Measurements from ENCODE around the gene BLMH.

BLMH gene

DNA sequence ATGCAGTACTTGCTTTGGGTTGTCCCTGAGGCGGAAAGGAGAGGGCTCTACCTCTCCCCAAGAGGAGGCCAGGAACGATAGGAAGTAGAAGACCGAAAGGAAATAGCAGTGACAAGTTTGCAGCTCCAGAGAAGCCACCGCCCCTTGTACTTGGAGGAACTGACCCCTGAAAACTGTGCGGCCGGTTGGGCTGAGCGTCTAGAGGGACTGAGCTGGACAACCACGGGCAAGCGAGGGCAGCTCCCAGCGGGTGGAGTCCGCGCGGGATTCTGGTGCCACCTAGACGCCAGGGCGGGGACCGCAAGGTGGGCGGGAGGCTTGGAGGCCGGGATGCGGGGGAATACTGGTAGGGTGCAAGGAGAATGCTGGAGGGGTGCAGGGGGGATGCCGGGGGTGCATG, 55.0 kb downstream of the BLMH start:
- no peak for FAIRE-seq
- DNase-seq (ENCODE audit: insufficient read length, low spot score): no peak
- TF ChIP-seq, protein P1, sequence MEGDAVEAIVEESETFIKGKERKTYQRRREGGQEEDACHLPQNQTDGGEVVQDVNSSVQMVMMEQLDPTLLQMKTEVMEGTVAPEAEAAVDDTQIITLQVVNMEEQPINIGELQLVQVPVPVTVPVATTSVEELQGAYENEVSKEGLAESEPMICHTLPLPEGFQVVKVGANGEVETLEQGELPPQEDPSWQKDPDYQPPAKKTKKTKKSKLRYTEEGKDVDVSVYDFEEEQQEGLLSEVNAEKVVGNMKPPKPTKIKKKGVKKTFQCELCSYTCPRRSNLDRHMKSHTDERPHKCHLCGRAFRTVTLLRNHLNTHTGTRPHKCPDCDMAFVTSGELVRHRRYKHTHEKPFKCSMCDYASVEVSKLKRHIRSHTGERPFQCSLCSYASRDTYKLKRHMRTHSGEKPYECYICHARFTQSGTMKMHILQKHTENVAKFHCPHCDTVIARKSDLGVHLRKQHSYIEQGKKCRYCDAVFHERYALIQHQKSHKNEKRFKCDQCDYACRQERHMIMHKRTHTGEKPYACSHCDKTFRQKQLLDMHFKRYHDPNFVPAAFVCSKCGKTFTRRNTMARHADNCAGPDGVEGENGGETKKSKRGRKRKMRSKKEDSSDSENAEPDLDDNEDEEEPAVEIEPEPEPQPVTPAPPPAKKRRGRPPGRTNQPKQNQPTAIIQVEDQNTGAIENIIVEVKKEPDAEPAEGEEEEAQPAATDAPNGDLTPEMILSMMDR (IDR thresholded peaks at IDR 0.05; ENCODE audit: insufficient read depth, missing control alignments): no peak

DNA sequence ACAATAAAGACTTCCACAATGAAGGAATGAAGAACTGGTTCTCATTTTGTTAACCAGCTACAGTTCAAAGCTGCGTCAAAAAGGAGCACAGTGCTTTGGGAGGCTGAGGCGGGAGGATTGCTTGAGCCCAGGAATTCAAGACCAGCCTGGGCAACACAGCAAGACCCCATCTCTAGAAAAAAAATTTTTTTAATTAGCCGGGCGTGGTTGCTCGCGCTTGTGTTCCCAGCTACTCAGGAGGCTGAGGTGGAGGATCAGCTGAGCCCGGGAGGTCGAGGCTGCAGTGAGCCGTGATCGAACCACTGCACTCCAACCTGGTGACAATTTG, 55.5 kb downstream of the BLMH start:
- no peak for FAIRE-seq
- TF ChIP-seq, protein P1 (IDR thresholded peaks at IDR 0.05; ENCODE audit: insufficient read depth, missing control alignments): no peak
- no peak for DNase-seq (ENCODE audit: insufficient read length, low spot score)

DNA sequence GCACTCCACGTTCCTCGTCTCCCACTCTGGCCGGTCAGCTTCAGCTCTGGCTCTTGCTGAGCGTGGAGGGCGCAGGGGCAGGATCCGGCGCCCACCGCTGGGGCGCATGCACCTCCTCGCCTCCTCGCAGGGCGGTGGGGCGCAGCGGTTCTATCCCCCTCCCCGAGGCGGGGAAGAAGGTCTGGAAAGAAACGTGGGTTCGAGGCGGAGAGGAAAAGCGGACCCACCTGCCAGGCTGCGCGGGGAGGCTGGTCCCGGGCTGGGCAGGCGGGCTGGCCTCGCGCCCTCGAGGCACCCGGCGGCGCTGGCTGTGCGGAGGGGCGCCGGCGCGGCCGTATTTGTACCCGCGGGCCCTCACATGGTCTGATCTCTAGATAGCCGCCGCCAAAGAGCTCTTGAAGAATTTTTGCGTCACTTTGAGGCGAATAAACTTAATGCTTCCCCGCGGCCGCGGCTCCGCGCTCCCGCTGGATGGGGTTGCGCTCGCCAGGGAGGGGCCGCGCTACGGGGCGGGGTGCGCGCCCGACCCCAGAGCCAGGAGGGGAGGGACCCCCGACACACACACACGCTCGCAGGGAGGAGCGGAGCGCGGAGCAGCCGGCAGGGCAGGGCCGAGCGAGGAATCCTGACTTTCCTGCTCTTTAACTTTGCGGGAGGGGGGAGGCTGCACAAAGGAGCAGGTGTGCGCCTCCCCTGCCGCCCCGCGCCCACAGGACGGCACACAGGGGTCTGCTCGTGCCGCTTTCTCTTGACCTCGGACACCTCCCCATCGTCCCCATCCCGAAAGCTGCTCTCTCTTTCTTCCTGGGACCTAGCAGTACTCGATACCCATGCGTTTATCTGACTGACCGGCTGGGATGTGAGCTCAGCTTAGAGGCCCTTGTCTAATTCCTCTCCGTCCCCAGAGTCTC, 56.1 kb downstream of the BLMH start, which contains the start of gene SLC6A4:
Gene SLC6A4 (minus strand): TSS at position 312 of the 911 bp plus-strand sequence. CDS start 13,739 bp downstream, outside the sequence.
- DNase-seq (ENCODE audit: insufficient read length, low spot score) (no peak), FAIRE-seq (no peak)
- TF ChIP-seq, protein P1 (IDR thresholded peaks at IDR 0.05; ENCODE audit: insufficient read depth, missing control alignments): no peak

DNA sequence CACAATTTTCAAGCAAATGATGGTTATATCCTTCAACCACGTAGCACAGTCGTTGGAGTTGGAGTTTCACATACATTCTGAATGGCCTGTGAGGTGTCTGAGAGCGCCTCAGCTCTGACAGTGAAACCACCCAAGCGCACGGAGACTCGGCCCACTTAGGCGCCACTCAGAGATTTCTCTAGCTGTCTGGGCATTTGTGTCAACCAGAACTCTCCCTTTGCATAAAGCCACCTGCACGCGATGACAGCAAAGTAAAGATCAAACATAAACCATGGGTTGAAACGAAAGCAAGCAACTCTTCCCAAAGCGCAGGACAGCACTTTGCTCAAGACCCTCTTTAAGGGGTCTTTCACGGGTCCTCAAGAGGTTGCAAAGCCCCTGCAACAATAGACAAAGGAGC, 56.8 kb downstream of the BLMH start:
- no peak for FAIRE-seq
- TF ChIP-seq, protein P1 (IDR thresholded peaks at IDR 0.05; ENCODE audit: insufficient read depth, missing control alignments): no peak
- DNase-seq (ENCODE audit: insufficient read length, low spot score): no peak

DNA sequence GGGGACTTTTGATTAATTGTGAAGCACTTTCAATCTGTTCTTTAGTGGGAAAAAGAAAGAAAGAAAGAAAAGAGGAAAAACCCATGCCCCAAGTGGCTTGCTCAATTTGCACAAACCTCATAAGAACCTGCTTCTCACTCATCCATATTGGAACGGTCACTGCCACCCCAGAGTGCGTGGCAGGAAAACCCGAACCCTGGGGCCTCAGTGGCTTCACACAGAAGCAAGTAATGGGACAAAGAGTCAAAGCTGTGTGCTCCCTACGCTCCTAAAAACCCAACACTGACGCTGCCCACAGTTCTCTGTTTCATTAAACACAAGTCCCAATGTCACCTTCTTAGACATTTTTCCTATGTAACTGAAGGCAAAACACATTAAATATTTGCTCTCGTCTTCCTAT, 57.4 kb downstream of the BLMH start:
- FAIRE-seq (no peak), DNase-seq (ENCODE audit: insufficient read length, low spot score) (no peak)
- TF ChIP-seq, protein P1 (IDR thresholded peaks at IDR 0.05; ENCODE audit: insufficient read depth, missing control alignments): no peak

DNA sequence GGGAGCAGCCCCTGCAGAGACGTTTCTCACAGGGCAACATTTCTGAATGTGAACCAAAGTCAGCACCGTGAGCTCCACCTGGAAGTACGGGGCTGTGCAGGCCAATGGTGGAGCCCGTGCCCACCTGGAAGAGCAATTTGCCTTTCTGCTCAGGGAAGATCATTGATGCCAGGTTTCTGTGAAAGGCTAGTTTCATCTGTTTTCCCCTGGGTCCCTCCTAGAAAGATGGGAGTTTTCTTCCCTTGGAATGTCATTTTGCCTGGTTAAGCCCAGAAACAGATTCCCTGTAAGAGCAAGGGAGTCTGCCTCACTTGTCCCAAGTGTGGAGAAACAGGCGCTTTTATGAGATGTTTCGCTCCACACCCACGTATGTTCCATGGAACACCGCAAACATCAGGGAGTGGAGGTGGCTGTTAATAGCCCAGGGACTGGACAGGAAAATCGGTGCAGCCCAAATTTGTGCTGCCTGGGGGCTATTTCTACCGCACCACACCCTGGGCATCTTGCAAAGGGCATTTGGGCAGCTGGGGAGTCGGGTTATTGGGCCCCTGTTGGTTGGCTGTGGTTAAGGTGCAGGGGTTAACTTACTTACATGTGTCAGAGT, 58.8 kb downstream of the BLMH start:
- FAIRE-seq (no peak), DNase-seq (ENCODE audit: insufficient read length, low spot score) (no peak)
- TF ChIP-seq, protein P1 (IDR thresholded peaks at IDR 0.05; ENCODE audit: insufficient read depth, missing control alignments): no peak
